Suppressor macrophage treated with lipopolysaccharide for 1 hour (primary cell): ENCODE results near the gene EML1.
A peak's percentile ranks its signal among the peaks of the same experiment; 100 is the strongest.

Experiments
- DNase-seq, 3 donors: peaks; one replicate each; pipeline ENCODE4 v3.0.0-alpha.2; 2020 to 2022

Gene EML1, protein sequence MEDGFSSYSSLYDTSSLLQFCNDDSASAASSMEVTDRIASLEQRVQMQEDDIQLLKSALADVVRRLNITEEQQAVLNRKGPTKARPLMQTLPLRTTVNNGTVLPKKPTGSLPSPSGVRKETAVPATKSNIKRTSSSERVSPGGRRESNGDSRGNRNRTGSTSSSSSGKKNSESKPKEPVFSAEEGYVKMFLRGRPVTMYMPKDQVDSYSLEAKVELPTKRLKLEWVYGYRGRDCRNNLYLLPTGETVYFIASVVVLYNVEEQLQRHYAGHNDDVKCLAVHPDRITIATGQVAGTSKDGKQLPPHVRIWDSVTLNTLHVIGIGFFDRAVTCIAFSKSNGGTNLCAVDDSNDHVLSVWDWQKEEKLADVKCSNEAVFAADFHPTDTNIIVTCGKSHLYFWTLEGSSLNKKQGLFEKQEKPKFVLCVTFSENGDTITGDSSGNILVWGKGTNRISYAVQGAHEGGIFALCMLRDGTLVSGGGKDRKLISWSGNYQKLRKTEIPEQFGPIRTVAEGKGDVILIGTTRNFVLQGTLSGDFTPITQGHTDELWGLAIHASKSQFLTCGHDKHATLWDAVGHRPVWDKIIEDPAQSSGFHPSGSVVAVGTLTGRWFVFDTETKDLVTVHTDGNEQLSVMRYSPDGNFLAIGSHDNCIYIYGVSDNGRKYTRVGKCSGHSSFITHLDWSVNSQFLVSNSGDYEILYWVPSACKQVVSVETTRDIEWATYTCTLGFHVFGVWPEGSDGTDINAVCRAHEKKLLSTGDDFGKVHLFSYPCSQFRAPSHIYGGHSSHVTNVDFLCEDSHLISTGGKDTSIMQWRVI

DNA sequence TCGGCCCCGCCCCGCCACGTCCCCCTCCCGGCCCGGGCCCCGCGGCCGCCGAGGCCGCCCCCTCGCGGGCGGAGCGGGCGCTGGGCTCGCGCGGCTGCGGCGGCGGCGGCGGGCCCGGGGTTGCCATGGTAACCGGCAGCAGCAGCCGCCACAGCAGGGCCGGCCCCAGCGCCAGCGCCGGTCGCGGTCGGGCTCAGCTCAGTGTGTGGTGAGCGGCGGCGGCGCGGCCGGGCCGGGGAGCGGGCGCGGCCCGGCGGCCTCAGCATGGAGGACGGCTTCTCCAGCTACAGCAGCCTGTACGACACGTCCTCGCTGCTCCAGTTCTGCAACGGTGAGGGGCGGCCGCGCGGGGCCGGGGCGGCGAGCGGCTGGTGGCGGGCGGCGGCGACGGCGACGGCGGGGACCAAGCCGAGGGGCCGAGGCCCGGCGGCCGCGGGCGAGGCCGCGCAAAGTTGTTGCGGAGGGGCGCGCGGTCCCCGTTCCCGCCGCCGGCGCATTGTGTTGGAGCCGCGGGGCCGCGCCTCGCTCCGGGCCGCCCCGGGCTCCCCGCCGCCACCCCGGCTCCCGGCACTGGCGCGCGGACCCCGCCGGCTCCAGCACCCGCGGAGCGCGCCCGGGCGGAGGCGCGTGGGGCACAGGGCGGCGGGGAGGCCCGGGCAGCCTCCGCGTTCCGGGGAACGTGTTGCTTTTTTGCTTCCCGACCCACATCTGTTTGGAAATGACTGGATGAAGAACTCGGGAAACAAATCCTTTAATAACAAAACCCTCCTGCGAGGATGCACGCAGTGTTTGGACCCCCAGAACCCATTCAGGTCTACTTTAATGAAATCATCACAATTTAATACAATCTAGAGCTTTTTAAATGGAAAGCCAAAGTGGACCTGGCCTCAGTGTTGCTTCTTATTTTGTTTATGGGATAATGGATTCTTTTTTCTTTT is at the start of gene EML1:
Gene EML1, plus strand, starts transcription at position 201 of the 938 bp plus-strand sequence. Its CDS starts 64 bp downstream, at position 265.
- DNase-seq, result peak; percentile 66 to 88 (median 74)

GRCh38 chr14:99744199-99744872 is 48.9 kb upstream of the EML1 start:
- no peak for DNase-seq

DNA sequence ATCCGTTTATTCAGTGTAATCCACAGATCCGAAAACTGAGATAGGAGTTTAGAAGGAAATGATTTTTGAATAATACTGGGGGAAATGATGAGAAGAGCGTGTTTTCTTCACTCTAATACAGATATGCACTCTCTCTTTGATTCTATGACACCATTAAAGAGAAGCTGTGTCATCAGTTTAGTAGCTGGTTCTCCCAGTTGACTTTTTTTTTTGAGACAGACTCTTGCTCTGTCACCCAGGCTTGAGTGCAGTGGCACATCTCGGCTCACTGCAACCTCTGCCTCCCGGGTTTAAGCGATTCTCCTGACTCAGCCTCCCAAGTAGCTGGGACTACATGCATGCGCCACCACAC is 48.4 kb upstream of the EML1 start:
- no peak for DNase-seq

GRCh38 chr14:99745307-99745951 is 47.8 kb upstream of the EML1 start:
- DNase-seq, result no peak

DNA sequence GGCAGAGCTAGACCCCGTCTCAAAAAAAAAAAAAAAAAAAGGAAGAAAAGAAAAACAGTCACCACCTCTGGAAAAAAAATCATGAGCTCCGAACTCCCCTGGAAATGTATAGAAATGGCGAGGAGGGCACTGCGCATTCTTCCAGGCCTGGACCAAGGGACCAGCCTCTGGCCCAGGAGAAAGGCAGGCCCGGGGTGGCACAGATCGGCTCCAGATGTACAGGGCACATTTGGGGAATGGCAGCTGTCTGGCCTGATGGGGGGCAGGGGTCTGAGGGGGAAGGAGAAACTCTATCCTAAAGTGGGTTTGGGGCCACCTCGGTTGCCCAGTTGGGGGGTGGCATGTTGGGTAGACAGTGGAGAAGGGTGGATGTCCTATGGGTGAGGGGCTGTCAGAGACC is 46.0 kb upstream of the EML1 start:
- DNase-seq, result no peak

- no peak for DNase-seq
Measured at GRCh38 chr14:99747582-99748330, 45.5 kb upstream of the EML1 start.

DNA sequence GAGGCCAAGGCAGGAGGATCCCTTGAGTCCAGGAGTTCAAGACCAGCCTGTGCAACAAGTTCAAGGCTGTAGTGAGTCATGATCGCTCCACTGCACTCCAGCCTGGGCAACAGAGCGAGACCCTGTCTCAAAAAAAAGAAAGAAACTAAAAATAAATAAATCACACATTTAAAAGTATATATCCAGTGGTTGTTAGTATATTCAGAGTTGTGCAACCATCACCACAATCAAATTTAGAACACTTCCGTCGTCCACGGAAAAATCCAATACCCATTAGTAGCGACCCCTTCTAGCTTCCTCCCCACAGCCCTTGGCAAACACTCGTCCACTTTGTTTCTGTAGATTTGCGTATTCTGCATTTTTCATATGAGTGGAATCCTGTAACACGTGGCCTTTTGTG is 44.7 kb upstream of the EML1 start:
- no peak for DNase-seq

DNA sequence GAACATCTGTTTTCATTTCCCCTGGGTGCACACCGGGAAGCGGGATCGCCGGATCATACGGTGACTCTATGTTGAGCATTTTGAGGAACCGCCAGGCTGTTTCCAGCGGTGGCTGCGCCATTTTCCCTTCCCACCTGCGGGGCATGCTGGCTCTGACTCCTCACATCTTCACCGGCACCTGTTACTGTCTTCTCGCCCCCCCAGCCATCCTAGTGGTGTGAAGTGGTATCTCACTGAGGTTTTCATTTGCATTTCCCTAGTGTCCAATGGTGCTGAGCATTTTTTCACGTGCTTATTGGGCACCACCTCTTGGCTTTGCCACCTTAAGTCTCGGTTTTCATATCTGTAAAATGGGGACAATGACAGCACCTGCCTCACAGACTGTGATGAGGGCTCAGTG is 44.1 kb upstream of the EML1 start:
- no peak for DNase-seq

GRCh38 chr14:99749763-99750715 is 43.2 kb upstream of the EML1 start:
- no peak for DNase-seq

DNA sequence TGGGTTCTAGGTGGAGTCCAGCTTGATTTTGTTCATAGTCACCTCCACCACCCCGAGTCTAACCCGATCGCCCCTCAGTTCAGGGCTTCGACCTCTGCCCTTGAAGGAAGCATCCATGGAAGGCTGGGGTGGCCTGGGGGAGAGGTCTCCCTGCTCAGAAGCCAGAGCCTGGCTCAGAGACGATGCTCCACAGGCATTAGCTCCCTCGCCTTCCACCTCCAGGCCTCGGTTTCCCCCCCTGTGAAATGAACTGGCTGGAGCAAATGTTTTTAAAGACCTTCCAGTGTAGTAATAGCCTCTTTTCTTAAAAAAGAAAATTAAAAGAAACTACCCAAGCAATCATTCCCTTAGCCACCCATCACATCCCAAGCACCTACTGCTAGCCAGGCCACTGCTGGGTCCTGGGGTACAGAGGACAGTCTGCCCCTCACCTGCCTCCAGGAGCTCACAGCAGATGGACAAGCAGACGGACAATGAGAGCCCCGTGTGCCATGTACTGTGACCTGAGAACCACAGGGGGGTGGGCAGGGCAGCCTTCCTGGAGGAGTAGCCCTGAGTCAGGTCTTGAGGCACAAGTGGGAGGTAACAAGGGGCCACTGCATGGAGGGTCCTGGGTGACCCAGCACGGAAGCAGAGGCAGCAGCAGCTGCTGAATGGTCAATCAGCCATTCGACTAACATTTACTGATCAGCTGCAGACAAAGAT is 42.3 kb upstream of the EML1 start:
- DNase-seq, result no peak

- DNase-seq, result no peak
Measured at GRCh38 chr14:99751539-99752485, 41.4 kb upstream of the EML1 start.

DNA sequence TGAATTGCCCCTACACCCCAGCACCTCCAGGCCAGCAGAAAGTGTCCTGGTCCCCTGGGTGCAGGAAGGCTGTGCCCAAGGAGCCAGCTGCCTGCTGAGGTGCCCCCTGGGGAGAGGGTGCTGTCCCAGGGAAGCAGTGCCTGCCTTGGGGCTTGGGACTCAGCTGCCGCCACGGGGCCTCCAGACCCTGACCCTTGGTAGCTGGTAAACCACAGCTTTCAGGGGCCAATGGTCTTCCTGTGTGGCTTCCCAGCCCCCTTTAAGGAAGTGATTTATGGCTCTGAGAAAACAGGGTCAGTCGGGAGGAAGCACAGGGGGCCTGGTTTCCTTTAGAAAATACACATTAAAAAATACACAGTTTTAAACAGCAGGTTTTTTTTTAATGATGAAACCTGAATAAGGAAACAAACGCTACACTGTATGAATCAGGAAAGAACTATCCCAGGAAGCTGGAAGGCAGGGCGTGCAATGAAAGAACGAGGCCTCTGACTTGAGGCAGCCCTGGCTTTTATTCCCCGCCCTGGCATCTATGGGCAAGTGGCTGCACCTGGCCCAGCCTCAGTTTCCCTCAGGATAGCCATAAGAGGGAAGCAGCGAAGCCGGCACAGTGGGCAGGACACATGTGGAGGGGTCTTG is 40.6 kb upstream of the EML1 start:
- no peak for DNase-seq

- no peak for DNase-seq
Measured at GRCh38 chr14:99753225-99754140, 39.7 kb upstream of the EML1 start.

GRCh38 chr14:99754141-99755067 is 38.8 kb upstream of the EML1 start:
- DNase-seq, result no peak

GRCh38 chr14:99755068-99755405 is 38.2 kb upstream of the EML1 start:
- no peak for DNase-seq
